Measurements from ENCODE around the gene SMYD5. TPM values are rescaled to one million over a fixed set of nuclear protein-coding genes. Genes with fewer than 3 reads are reported as not detected.
"Not testable (repeated sequence)": the region's sequence is repeated elsewhere in the genome, so short reads cannot be mapped to it uniquely, and the experiment has no call there.

SMYD5 gene
- total RNA-seq, 1 experiment from 2014 or later: 57.3 TPM

DNA sequence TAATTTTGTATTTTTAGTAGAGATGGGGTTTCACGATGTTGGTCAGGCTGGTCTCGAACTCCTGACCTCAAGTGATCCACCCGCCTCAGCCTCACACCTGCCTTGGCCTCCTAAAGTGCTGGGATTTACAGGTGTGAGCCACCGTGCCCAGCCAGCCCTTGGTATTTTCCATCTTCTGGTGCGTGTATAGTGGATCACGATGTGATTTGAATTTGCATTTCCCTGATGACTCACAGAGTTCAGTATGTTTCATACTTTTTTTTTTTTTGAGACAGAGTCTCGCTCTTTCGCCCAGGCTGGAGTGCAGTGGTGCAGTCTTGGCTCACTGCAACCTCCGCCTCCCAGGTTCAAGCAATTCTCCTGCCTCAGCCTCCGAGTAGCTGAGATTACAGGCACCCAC lies 13.8 kb upstream of the SMYD5 start:
- not testable (repeated sequence) for H3K4me3 ChIP-seq, H3K27me3 ChIP-seq, DNase-seq, H3K9me3 ChIP-seq, H3K36me3 ChIP-seq

DNA sequence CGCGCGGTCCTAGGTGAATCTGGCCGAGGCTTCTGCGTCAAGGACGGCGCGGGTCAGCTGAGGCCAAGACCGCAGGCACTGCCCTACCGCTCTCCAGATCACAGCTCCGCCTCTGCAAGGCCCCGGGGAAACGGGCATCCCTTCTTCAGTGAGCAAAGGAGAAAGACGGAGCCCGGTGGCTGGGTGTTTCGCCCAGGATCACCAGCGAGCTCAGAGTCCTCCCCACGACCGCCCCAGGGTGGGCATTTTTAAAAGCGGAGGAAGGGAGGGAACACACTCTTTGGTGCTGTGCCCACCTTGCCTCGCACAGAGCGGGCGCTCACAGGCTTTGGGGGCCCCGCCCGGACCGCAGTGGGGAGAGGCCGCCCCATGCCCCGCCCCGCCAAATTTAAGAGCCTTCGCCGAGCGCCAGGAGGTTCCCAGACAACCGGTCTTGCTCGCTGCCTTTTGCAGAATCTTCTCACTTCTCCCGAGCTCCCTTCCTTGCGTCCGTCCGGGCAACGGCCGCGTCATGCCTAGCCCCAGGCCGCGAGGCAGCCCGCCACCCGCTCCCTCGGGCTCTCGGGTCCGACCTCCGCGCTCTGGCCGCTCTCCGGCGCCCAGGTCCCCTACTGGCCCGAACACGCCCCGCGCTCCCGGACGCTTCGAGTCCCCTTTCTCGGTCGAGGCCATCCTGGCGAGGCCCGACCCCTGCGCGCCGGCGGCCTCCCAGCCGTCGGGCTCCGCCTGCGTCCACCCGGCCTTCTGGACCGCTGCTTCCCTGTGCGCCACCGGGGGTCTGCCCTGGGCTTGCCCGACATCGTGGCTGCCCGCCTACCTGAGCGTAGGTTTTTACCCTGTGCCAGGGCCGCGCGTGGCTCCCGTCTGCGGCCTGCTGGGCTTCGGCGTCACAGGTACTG lies 11.6 kb upstream of the SMYD5 start, which contains the start of gene NOTO:
NOTO (plus strand) TSS at position 419 of the 899 bp plus-strand sequence; CDS start at position 512, 93 bp downstream.
- peak within 1 kb of the TSS; percentile 15; the same call in 1 of the 2 replicates for H3K4me3 ChIP-seq
- peaks cover 6% of the 10 kb centered on the region; the same call in 1 of the 2 replicates for H3K27me3 ChIP-seq
- no peaks in the 10 kb centered on the region for H3K36me3 ChIP-seq
- H3K9me3 ChIP-seq: no peaks in the 10 kb centered on the region
- DNase-seq: peak; percentile 31

DNA sequence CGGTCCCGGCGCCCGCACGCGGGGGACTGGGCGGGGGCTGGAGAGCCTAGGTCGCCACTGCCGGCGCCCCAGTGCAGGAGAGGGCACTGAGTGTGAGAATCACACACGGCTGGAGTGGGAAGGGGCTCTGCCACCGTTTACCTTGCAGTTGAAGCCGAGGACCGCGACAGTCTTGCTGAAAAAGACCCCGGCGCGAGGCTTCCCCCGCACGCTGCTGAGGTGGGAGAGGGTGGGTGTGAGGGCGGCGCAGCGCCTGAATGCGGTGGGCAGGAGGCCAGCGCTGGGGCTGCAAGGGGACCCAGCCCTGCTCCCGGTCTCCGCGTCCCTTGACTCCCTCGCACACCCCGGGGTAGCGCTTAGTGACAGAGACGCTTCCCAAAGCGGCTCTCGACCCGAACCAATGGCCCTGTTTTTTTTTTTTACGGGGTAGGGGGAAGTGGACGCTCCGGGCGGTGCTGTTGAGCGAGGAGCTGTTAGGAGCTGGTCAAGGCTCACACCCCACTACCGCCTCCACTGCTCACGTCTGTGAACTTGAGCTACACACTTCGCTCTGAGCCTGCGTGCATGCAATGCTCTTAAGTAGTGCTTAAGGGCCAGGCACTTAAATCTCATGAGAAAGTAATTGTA lies 10.9 kb upstream of the SMYD5 start:
- no peak overlapping the region for H3K4me3 ChIP-seq
- H3K36me3 ChIP-seq: no peaks in the 10 kb centered on the region
- peaks cover 4% of the 10 kb centered on the region; the same call in 1 of the 2 replicates for H3K27me3 ChIP-seq
- no peak for DNase-seq
- H3K9me3 ChIP-seq: no peaks in the 10 kb centered on the region

DNA sequence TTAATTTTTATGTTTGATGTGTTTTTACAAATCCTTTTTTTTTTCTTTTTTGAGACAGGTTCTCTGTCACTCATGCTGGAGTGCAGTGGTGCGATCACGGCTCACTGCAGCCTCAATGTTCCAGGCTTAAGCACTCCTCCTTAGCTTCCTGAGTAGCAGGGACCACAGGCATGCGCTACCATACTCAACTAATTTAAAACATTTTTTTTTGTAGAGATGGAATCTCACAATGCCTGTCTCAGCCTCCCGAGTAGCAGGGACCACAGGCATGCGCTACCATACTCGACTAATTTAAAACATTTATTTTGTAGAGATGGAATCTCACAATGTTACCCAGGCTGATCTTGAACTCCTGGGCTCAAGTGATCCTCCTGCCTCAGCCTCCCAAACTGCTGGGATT lies 8.4 kb upstream of the SMYD5 start:
- H3K36me3 ChIP-seq: no peaks in the 10 kb centered on the region
- H3K9me3 ChIP-seq: no peaks in the 10 kb centered on the region
- H3K27me3 ChIP-seq: peaks cover 4% of the 10 kb centered on the region; the same call in 1 of the 2 replicates
- DNase-seq: no peak
- H3K4me3 ChIP-seq: no peak overlapping the region

DNA sequence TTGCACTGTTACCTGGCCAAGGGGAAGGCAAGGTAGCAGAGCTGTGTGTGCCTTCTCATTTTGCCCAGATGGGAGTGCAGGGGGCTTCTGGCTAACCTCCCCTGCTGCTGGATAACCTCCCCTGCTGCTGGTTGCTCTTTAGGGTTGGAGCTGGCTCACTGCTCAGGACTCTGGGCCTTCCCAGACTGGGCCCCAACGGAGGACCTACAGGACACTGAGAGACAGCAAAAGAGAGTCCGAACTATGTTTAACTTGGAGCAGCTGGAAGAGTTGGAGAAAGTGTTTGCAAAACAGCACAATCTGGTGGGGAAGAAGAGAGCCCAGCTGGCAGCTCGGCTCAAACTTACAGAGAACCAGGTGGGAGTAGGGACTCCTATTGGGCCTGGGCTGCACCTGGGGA lies 5.8 kb upstream of the SMYD5 start:
- H3K4me3 ChIP-seq: no peak overlapping the region
- peaks cover 4% of the 10 kb centered on the region; the same call in 1 of the 2 replicates for H3K27me3 ChIP-seq
- no peak for DNase-seq
- H3K9me3 ChIP-seq: no peaks in the 10 kb centered on the region
- H3K36me3 ChIP-seq: no peaks in the 10 kb centered on the region

DNA sequence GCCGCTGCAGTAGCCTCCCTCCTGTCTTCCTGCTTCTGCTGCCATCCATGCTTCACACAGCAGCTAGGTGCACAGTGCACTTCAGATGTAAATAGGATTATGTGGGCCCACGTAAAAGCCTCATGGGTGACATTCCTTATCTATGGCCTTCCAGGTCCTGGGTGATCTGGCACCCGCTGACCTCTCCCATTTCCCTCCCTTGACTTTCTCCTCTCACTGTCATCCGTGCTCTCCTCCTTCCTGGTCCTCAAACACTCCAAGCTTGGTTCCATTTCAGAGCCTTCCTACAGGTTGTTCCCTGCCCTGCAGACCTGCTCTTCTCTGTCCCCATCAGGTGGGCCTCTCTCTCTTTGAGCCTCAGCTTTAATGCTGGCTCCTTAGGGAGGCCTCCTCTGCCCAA lies 4.0 kb upstream of the SMYD5 start:
- DNase-seq: no peak
- peaks cover 2% of the 10 kb centered on the region; the same call in 1 of the 2 replicates for H3K36me3 ChIP-seq
- no peaks in the 10 kb centered on the region for H3K9me3 ChIP-seq
- no peaks in the 10 kb centered on the region for H3K27me3 ChIP-seq
- H3K4me3 ChIP-seq: no peak overlapping the region

DNA sequence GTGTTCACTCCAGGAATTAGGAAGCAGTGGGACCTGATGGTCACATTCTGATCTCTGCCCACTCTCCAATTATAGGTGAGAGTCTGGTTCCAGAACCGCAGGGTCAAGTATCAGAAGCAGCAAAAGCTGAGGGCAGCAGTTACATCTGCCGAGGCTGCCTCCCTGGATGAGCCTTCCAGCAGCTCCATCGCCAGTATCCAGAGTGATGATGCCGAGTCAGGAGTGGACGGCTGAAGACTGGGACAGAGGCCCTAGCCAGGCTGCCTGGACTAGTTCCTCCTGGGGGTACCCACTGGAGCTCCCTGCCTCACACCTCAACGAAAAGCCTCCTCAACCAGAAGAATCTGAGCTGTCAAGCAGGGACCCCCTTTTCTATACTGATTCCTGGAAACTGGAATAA lies 3.3 kb upstream of the SMYD5 start:
- H3K9me3 ChIP-seq: no peaks in the 10 kb centered on the region
- H3K27me3 ChIP-seq: no peaks in the 10 kb centered on the region
- DNase-seq: no peak
- no peak overlapping the region for H3K4me3 ChIP-seq
- H3K36me3 ChIP-seq: peaks cover 2% of the 10 kb centered on the region; the same call in 1 of the 2 replicates

DNA sequence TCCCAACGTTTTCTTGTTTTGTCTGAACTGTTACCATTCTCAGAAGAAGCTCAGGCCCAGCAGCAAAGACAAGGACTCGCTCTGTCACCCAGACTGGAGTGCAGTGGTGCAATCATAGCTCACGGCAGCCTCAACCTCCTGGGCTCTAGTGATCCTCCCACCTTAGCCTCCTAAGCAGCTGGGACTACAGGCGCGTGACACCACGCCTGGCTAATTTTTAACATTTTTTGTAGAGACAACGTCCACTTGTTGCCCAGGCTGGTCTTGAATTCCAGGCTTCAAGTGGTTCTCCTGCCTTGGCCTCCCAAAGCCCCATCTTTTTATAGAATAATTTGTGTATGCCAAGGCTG lies 2.0 kb upstream of the SMYD5 start:
- Histone ChIP-seq H3K4me3 (no peak overlapping the region), H3K36me3 (peaks cover 2% of the 10 kb centered on the region; the same call in 1 of the 2 replicates), H3K9me3 (no peaks in the 10 kb centered on the region), H3K27me3 (no peaks in the 10 kb centered on the region)
- no peak for DNase-seq

DNA sequence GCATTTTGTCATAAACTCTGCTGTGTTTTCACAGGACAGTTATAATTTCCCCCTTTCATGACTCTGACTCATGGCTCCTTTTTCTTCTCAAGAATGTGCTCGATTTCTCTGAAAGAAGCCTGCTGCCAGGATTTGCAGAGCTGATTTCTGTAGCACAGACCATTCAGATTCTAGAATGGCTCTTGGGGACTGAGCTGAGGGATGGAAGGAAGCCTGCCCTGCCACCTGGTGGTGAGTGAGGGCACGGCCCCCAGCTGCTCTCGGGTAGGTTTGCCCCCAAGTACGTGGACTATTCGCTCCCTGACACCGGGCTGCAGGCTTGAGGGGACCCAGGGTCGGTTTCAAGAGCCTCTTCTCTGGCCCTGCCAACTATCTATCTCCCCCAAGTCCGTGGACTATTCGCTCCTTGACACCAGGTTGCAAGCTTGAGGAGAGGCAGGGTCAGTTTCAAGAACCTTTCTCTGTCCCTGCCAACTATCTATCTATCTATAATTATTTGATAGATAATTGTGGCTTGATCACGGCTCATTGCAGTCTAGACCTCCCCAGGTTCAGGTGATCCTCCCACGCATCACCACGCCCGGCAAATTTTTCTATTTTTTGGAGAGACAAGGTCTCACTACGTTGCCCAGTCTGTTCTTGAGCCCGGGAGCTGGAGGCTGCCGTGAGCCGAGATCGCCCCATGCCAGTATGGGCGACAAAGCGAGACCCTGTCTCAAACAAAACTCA lies 1.4 kb upstream of the SMYD5 start:
- DNase-seq: peak; percentile 76
- Histone ChIP-seq H3K36me3 (peaks cover 2% of the 10 kb centered on the region; the same call in 1 of the 2 replicates), H3K4me3 (no peak overlapping the region), H3K9me3 (no peaks in the 10 kb centered on the region), H3K27me3 (no peaks in the 10 kb centered on the region)

DNA sequence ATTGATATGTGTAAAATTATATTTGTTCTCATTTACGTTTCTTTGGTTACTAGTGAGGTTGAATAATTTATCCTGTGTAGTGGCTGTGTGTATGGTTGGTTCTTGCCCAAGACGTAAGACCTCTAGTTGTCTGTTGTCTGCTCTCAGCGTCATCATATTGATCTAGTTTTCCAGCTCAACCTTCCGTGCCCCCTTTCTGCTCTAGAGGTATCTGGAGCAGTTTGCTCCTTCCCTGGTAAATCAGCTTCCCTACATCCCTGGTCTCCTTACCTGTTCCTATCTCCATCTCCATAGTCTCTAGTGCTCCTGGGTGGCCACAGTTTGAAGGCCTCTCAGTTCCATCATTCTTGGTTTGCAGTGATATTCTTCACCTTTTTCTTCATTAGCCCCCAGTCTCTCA lies 1.2 kb downstream of the SMYD5 start:
- no peaks in the 10 kb centered on the region for H3K9me3 ChIP-seq
- peaks cover 15% of the 10 kb centered on the region for H3K36me3 ChIP-seq
- no peaks in the 10 kb centered on the region for H3K27me3 ChIP-seq
- H3K4me3 ChIP-seq: peak overlapping the region; percentile 92
- DNase-seq: no peak

DNA sequence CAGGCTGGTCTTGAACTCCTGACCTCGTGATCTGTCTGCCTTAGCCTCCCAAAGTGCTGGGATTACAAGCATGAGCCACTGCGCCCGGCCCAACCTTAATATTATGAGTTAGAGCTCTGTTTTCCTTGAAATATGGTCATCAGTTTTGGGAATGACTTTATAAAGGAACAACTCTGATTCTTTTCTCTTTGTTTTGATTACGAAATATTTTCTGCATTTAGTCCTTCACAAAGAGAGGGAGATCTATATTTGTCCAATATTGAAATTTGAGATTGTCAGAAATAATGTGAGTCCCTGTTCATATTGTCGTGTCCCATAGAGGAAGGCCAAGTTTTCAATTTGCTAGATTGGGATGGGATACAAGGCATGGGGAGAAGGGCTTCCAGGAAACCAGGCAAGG lies 3.1 kb downstream of the SMYD5 start:
- H3K36me3 ChIP-seq: peaks cover 28% of the 10 kb centered on the region
- H3K9me3 ChIP-seq: no peaks in the 10 kb centered on the region
- no peaks in the 10 kb centered on the region for H3K27me3 ChIP-seq
- no peak for DNase-seq
- no peak overlapping the region for H3K4me3 ChIP-seq

DNA sequence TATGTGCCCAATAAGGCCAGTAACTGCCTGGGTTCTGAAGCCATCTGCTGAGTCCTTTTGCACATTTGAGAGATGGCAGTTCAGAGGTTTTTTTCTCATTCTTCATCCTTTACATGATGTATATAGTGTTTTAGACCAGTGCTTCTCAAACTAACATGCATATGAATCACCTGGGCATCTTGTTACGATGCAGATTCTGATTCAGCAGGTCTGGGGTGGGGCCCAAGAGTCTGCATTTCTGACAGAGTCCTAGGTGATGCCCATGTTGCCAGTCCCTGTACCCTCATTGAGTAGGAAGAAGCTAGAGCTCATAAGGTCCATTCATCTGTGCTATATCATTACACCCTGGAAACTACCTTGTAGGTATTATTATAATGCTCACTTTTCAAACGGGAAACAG lies 3.8 kb downstream of the SMYD5 start:
- no peaks in the 10 kb centered on the region for H3K9me3 ChIP-seq
- H3K27me3 ChIP-seq: no peaks in the 10 kb centered on the region
- no peak overlapping the region for H3K4me3 ChIP-seq
- peaks cover 31% of the 10 kb centered on the region for H3K36me3 ChIP-seq
- DNase-seq: no peak

DNA sequence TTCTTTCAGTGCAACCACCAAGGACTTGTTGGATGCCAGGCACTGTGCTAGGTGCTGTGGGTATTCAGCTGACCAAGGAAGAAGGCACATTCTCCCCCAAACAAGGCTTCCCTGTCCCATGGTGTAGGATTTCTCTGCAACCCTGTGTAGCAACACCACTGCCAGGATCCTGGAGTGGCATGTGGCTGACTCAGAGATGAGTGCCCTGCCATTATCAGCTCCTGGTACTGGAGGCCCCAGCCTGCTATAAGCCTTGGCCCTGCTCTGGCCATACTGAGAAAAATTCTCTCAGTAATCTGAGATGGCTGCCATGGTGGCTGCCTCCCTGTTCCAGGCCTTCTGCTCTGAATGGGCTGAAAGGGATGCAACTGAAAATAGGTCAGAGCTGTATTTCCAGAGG lies 4.3 kb downstream of the SMYD5 start:
- DNase-seq: peak; percentile 80
- Histone ChIP-seq H3K9me3 (no peaks in the 10 kb centered on the region), H3K36me3 (peaks cover 36% of the 10 kb centered on the region), H3K27me3 (no peaks in the 10 kb centered on the region), H3K4me3 (no peak overlapping the region)

DNA sequence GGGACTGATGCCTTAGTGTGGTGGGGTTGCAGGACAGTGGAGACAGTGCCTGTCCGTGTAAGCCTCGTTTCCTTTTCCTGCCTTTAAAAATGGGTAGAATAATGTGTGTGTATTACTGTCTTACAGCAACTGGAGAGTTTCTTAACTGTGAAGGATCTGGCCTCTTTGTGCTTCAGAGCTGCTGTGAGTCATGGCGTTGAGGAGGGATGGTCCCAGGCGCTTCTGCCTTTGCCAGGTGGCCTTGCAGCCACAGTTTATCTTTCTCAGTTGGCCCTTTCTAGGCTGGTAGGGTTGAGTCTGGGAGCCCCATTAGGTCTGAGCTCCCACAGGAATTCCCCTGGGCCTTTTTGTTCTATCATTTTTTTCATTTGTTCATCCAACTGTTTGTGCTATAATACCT lies 9.8 kb downstream of the SMYD5 start:
- H3K9me3 ChIP-seq: no peaks in the 10 kb centered on the region
- DNase-seq: no peak
- no peaks in the 10 kb centered on the region for H3K27me3 ChIP-seq
- H3K36me3 ChIP-seq: peaks cover 46% of the 10 kb centered on the region
- no peak overlapping the region for H3K4me3 ChIP-seq

DNA sequence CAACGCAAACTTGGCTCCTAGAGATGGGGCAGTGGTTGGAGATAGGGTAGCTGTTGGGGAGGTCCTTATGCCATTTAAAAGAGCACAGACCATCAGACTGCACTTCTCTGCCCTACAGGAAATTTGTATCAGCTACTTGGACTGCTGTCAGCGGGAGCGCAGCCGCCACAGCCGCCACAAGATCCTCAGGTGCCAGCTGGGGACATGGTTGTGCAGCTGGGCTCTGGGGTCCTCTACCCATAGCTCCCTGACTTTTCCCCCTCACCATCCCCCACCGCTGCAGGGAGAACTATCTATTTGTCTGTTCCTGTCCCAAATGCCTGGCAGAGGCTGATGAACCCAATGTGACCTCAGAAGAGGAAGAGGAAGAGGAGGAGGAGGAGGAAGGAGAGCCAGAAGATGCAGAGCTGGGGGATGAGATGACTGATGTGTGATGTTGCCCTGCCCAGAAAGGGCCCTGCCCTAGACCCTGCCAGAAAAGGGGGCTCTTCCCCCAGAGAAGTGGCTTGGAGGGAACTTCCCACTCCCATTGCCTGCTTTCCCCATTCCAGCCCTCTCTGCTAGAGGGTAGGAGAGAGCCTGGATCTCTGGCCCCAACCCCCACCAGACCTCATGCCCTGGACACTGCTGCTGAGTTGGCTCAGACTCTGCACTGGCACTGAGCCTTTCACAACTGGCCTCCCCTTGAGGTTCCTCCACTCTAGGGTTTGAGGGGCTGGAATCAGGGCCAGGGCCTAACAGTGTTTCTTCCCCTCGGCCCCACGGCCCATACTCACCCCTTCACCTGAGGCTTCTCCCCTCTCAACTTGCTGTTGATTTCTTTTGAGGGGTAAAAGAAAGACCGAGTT lies 11.7 kb downstream of the SMYD5 start:
- DNase-seq: no peak
- Histone ChIP-seq H3K9me3 (no peaks in the 10 kb centered on the region), H3K4me3 (no peak overlapping the region), H3K36me3 (peaks cover 32% of the 10 kb centered on the region), H3K27me3 (no peaks in the 10 kb centered on the region)

DNA sequence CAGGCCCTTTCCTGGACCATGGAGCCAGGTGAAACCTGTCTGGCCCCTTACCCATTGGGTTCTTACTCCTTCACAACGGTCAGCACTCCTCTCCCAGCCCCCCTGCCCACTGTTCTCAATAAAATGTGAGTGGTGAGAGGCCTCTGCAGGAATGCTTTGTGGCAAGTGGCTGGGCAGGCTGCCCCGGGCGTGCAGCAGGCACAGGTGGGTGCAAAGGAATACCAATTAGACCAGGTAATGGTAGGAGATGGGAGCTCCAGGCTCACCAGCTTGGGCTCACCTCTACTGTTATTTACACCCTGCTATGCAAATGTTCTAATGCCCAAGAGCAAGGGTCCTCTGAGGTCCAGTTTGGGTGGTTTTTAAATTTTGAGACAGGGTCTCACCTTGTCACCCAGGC lies 13.0 kb downstream of the SMYD5 start:
- Histone ChIP-seq H3K27me3 (no peaks in the 10 kb centered on the region), H3K4me3 (no peak overlapping the region), H3K9me3 (no peaks in the 10 kb centered on the region), H3K36me3 (peaks cover 21% of the 10 kb centered on the region)
- DNase-seq: no peak

All from MG63 (cell line).